Ascending aorta (tissue), 2 donors: ENCODE results near the gene CEP170B. TPM values are rescaled to one million over a fixed set of nuclear protein-coding genes. Genes with fewer than 3 reads are reported as not detected.
A peak's percentile ranks its signal among the peaks of the same experiment; 100 is the strongest.

Experiments
- DNase-seq, 2 donors: peaks; one replicate each; pipeline ENCODE4 v3.0.0-alpha.2; 2019; ENCODE audit warnings: low spot score in 2 of 2
- H3K27ac ChIP-seq, 2 donors: fragments of 200-600 bp; sonication (generic); one replicate each; pipeline ENCODE4 v1.5.1; 2016 to 2017; ENCODE audit warnings: mild to moderate bottlenecking in 1 of 2
- H3K27me3 ChIP-seq: fragments of 200-600 bp; sonication (generic); one replicate; pipeline ENCODE4 v1.5.1; 2017
- H3K36me3 ChIP-seq, 2 donors: fragments of 200-600 bp; sonication (generic); one replicate each; pipeline ENCODE4 v1.5.1; 2016
- H3K4me1 ChIP-seq, 2 donors: fragments of 200-600 bp; sonication (generic); one replicate each; pipeline ENCODE4 v1.5.1; 2016 to 2017; ENCODE audit warnings: mild to moderate bottlenecking in 1 of 2
- H3K4me3 ChIP-seq, 2 donors: fragments of 200-600 bp; sonication (generic); one replicate each; pipeline ENCODE4 v1.5.1; 2016 to 2017; ENCODE audit warnings: mild to moderate bottlenecking in 1 of 2
- H3K9me3 ChIP-seq, 2 donors: fragments of 200-600 bp; sonication (generic); one replicate each; pipeline ENCODE4 v1.5.1; 2016
- CTCF ChIP-seq, 3 experiments: fragments of 200-600 bp in 2 of 3; fragments of 450-650 bp in 1 of 3; sonication (generic) in 2 of 3; IDR thresholded peaks; one replicate each; pipeline ENCODE4 v1.5.1; 2016 to 2019; ENCODE audit warnings: antibody characterized with exemption in 3 of 3, mild to moderate bottlenecking in 1 of 3, moderate library complexity in 1 of 3
- intact Hi-C: fragments of 100-400 bp; cut with DNase I; formaldehyde crosslinking; loops from one replicate; pipeline ENCODE4 v1.15.1; 2023
- total RNA-seq: library from RNA; depleted of rRNA; stranded (reverse); fragments of >200 nt; gene quantifications from one replicate; pipeline ENCODE4 v1.1.0, GENCODE V29; 2016

Gene CEP170B
- total RNA-seq, 1 donor from 2014 or later, result 39.1 TPM

GRCh38 chr14:104820669-104821228 is 44.3 kb upstream of the CEP170B start:
- no peak overlapping the region for H3K27ac ChIP-seq
- no peak for DNase-seq
- H3K9me3 ChIP-seq, result no peaks in the 10 kb centered on the region
- intact Hi-C loops, result no loop called here
- peaks cover 7 to 10% of the 10 kb centered on the region in 2 donors for H3K4me1 ChIP-seq
- H3K27me3 ChIP-seq, result no peaks in the 10 kb centered on the region
- no peaks in the 10 kb centered on the region for H3K36me3 ChIP-seq
- TF ChIP-seq CTCF (IDR thresholded peaks at IDR 0.05), result peak; percentile 15 to 48 (median 19)
- no peak overlapping the region for H3K4me3 ChIP-seq

GRCh38 chr14:104821229-104821945 is 43.7 kb upstream of the CEP170B start:
- H3K27ac ChIP-seq, result no peak overlapping the region
- H3K4me3 ChIP-seq, result no peak overlapping the region
- TF ChIP-seq CTCF (IDR thresholded peaks at IDR 0.05), result no peak
- no peaks in the 10 kb centered on the region for H3K9me3 ChIP-seq
- intact Hi-C loops, result no loop called here
- no peak for DNase-seq
- no peaks in the 10 kb centered on the region for H3K27me3 ChIP-seq
- H3K4me1 ChIP-seq, result peaks cover 11 to 13% of the 10 kb centered on the region in 2 donors
- no peaks in the 10 kb centered on the region for H3K36me3 ChIP-seq

GRCh38 chr14:104821971-104822608 is 43.0 kb upstream of the CEP170B start:
- H3K4me1 ChIP-seq, result peaks cover 10% of the 10 kb centered on the region in 2 donors
- intact Hi-C loops, result no loop called here
- DNase-seq, result peak in 1 of 2 donors; percentile 53

GRCh38 chr14:104822821-104823615 is 42.0 kb upstream of the CEP170B start:
- H3K9me3 ChIP-seq, result no peaks in the 10 kb centered on the region
- H3K27ac ChIP-seq, result no peak overlapping the region
- H3K27me3 ChIP-seq, result no peaks in the 10 kb centered on the region
- no peak for DNase-seq
- peaks cover 8 to 12% of the 10 kb centered on the region in 2 donors for H3K4me1 ChIP-seq
- H3K36me3 ChIP-seq, result no peaks in the 10 kb centered on the region
- no peak overlapping the region for H3K4me3 ChIP-seq
- intact Hi-C loops, result no loop called here
- no peak for TF ChIP-seq CTCF (IDR thresholded peaks at IDR 0.05)

More at GRCh38 chr14:104821971-104822608, 43.0 kb upstream of the CEP170B start:
- Histone ChIP-seq H3K9me3 (no peaks in the 10 kb centered on the region), H3K4me3 (no peak overlapping the region), H3K27ac (no peak overlapping the region), H3K27me3 (no peaks in the 10 kb centered on the region), H3K36me3 (no peaks in the 10 kb centered on the region)
- no peak for TF ChIP-seq CTCF (IDR thresholded peaks at IDR 0.05)

- Histone ChIP-seq H3K4me1 (peaks cover 8 to 12% of the 10 kb centered on the region in 2 donors), H3K27ac (no peak overlapping the region), H3K27me3 (no peaks in the 10 kb centered on the region), H3K4me3 (no peak overlapping the region), H3K36me3 (no peaks in the 10 kb centered on the region), H3K9me3 (no peaks in the 10 kb centered on the region)
- no peak for DNase-seq
- intact Hi-C loops, result no loop called here
- TF ChIP-seq CTCF (IDR thresholded peaks at IDR 0.05), result no peak
Observed at GRCh38 chr14:104824353-104824997, 40.6 kb upstream of the CEP170B start.
